Measurements from ENCODE around the gene HPSE.

DNA sequence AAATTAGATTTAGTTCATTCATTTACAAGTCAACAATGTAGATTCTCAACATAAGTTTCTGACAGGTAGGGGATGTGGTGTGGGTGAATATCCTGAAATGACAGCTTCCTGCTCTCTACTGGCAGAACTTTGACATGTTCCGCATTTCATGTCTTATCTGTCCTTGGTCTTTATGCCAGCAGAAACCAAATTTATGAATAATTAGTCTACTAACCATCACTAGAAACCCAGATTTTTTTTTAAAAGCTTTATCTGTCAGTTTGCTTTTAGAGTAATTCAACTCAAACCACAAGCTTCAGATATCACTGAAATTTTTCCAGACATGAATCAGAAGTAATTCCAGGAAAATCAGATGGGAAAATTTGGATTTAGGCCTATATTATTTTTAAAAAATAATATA is 68.0 kb downstream of the HPSE start:
- TF ChIP-seq EP300 (IDR thresholded peaks at IDR 0.05) (no peak), POLR2A (IDR thresholded peaks at IDR 0.05; ENCODE audit: low read depth) (no peak), POLR2AphosphoS5 (IDR thresholded peaks at IDR 0.05) (no peak)
- TF ChIP-seq, protein P1, sequence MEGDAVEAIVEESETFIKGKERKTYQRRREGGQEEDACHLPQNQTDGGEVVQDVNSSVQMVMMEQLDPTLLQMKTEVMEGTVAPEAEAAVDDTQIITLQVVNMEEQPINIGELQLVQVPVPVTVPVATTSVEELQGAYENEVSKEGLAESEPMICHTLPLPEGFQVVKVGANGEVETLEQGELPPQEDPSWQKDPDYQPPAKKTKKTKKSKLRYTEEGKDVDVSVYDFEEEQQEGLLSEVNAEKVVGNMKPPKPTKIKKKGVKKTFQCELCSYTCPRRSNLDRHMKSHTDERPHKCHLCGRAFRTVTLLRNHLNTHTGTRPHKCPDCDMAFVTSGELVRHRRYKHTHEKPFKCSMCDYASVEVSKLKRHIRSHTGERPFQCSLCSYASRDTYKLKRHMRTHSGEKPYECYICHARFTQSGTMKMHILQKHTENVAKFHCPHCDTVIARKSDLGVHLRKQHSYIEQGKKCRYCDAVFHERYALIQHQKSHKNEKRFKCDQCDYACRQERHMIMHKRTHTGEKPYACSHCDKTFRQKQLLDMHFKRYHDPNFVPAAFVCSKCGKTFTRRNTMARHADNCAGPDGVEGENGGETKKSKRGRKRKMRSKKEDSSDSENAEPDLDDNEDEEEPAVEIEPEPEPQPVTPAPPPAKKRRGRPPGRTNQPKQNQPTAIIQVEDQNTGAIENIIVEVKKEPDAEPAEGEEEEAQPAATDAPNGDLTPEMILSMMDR (IDR thresholded peaks at IDR 0.05): no peak
